SK-N-SH (cell line): ENCODE data around the gene DAB2IP. TPM values are rescaled to one million over a fixed set of nuclear protein-coding genes. Genes with fewer than 3 reads are reported as not detected.
A peak's percentile ranks its signal among the peaks of the same experiment; 100 is the strongest.
"Not testable (repeated sequence)": the region's sequence is repeated elsewhere in the genome, so short reads cannot be mapped to it uniquely, and the experiment has no call there.

Source experiments
- CTCF ChIA-PET: fragments of 300-600, 350-600 bp; formaldehyde crosslinking; extraction: SDS; loops from one replicate; lab custom pipeline; 2021; lab: Yijun Ruan, JAX
- POLR2A ChIA-PET: fragments of 350-600 bp; sonication (Branson Sonifier 250); formaldehyde crosslinking; extraction: SDS; loops from one replicate; lab custom pipeline; 2020; ENCODE audit warnings: antibody characterized with exemption, inconsistent platforms; lab: Yijun Ruan, JAX
- DNase-seq: peaks from one replicate; pipeline ENCODE4 v3.0.0; 2012
- H2AFZ ChIP-seq: fragments of 200-600 bp; sonication (generic); 2 replicates; pipeline ENCODE4 v1.8.1; 2016; ENCODE audit warnings: antibody characterized with exemption, mild to moderate bottlenecking, low read depth
- H3F3A ChIP-seq: fragments of 200-600 bp; sonication (generic); replicated peaks from 2 replicates; pipeline ENCODE3; 2016; ENCODE audit warnings: antibody characterized with exemption, mild to moderate bottlenecking; ENCODE audit not compliant: insufficient read depth
- H3K27ac ChIP-seq, 2 experiments: fragments of 200-500 bp in 1 of 2; fragments of 200-600 bp in 1 of 2; sonication (Bioruptor generic) in 1 of 2; sonication (generic), shearing (Covaris generic) in 1 of 2; 2 replicates each; pipeline versions ENCODE4 v1.5.1 to v1.6.1; 2014 to 2016; ENCODE audit warnings: low read depth in 2 of 2, inconsistent platforms in 1 of 2, low read length in 1 of 2, mild to moderate bottlenecking in 1 of 2, mixed read lengths in 1 of 2
- H3K27me3 ChIP-seq: fragments of 200-600 bp; sonication (generic), shearing (Covaris generic); 2 replicates; pipeline ENCODE4 v1.6.1; 2016; ENCODE audit warnings: mixed run types; ENCODE audit not compliant: insufficient read depth
- H3K36me3 ChIP-seq, 2 experiments: fragments of 200-500 bp in 1 of 2; fragments of 200-600 bp in 1 of 2; sonication (Bioruptor generic) in 1 of 2; sonication (generic) in 1 of 2; replicated peaks in 1 of 2; 2 replicates each; pipeline versions ENCODE3 to v1.5.1; 2014 to 2016; ENCODE audit warnings: low read length in 1 of 2, mild to moderate bottlenecking in 1 of 2; ENCODE audit not compliant: insufficient read depth in 2 of 2, control insufficient read depth in 1 of 2
- H3K4me1 ChIP-seq, 2 experiments: fragments of 200-500 bp in 1 of 2; fragments of 200-600 bp in 1 of 2; sonication (Bioruptor generic) in 1 of 2; sonication (generic), shearing (Covaris generic) in 1 of 2; 2 replicates each; pipeline versions ENCODE4 v1.5.1 to v1.6.1; 2014 to 2016; ENCODE audit warnings: low read depth in 1 of 2, low read length in 1 of 2, mixed run types in 1 of 2; ENCODE audit not compliant: insufficient read depth in 2 of 2, control insufficient read depth in 1 of 2
- H3K4me2 ChIP-seq: fragments of 200-600 bp; sonication (generic), shearing (Covaris generic); 2 replicates; pipeline ENCODE4 v1.6.1; 2017; ENCODE audit warnings: mixed run types
- H3K4me3 ChIP-seq, 2 experiments: fragments of 200-500 bp in 1 of 2; fragments of 200-600 bp in 1 of 2; sonication (Bioruptor generic) in 1 of 2; sonication (generic), shearing (Covaris generic) in 1 of 2; 2 replicates each; pipeline versions ENCODE4 v1.5.1 to v1.8.1; 2014 to 2016; ENCODE audit warnings: low read depth in 2 of 2, inconsistent platforms in 1 of 2, low read length in 1 of 2, mild to moderate bottlenecking in 1 of 2, mixed read lengths in 1 of 2, moderate library complexity in 1 of 2
- H3K79me2 ChIP-seq: fragments of 200-600 bp; sonication (generic); 2 replicates; pipeline ENCODE4 v1.8.1; 2017; ENCODE audit warnings: mild to moderate bottlenecking; ENCODE audit not compliant: insufficient read depth
- H3K9ac ChIP-seq: fragments of 200-600 bp; sonication (generic); 2 replicates; pipeline ENCODE4 v1.6.1; 2017; ENCODE audit warnings: mixed run types
- H3K9me2 ChIP-seq: fragments of 200-600 bp; sonication (generic); 2 replicates; pipeline ENCODE4 v1.6.1; 2017; ENCODE audit warnings: mixed run types
- H3K9me3 ChIP-seq: fragments of 200-600 bp; sonication (generic); 2 replicates; pipeline ENCODE4 v1.6.1; 2017; ENCODE audit warnings: mixed run types, mild to moderate bottlenecking, moderate library complexity
- H4K20me1 ChIP-seq: fragments of 200-600 bp; sonication (generic); 2 replicates; pipeline ENCODE4 v1.6.1; 2017; ENCODE audit warnings: mild to moderate bottlenecking, mixed run types; ENCODE audit not compliant: insufficient read depth
- NFIC ChIP-seq: IDR thresholded peaks from 2 replicates; pipeline ENCODE4 v1.4.0; 2012; ENCODE audit warnings: borderline replicate concordance
- RFX5 ChIP-seq: IDR thresholded peaks from 2 replicates; pipeline ENCODE4 v1.6.1; 2012; ENCODE audit warnings: mild to moderate bottlenecking, improper control_type of control experiment, low read length
- YY1 ChIP-seq: IDR thresholded peaks from 2 replicates; pipeline ENCODE4 v1.4.0; 2012; ENCODE audit warnings: low read depth, mild to moderate bottlenecking
- WGBS: methylation state at CpG from one replicate; pipeline ENCODE4 v1.1.6; 2017; ENCODE audit warnings: low lambda C conversion rate; 5-methylcytosine and 5-hydroxymethylcytosine counted together
- polyA plus RNA-seq, 3 experiments: library from polyadenylated mRNA; depleted of rRNA; stranded (reverse); fragments of >200 nt; gene quantifications; 2 replicates each; pipeline ENCODE4 v1.2.3, GENCODE V29; 2012
- TF ChIP-seq, protein P1 (sequence below): IDR thresholded peaks from 2 replicates; pipeline ENCODE4 v1.6.1; 2012; ENCODE audit warnings: mild to moderate bottlenecking, low read depth, low read length, moderate library complexity
- TF ChIP-seq, protein P2 (sequence below): IDR thresholded peaks from 2 replicates; pipeline ENCODE4; 2012

The DAB2IP gene
- polyA plus RNA-seq, 1 of the 3 experiments (the other 2 are of a cell fraction), result 21.4 TPM

DNA sequence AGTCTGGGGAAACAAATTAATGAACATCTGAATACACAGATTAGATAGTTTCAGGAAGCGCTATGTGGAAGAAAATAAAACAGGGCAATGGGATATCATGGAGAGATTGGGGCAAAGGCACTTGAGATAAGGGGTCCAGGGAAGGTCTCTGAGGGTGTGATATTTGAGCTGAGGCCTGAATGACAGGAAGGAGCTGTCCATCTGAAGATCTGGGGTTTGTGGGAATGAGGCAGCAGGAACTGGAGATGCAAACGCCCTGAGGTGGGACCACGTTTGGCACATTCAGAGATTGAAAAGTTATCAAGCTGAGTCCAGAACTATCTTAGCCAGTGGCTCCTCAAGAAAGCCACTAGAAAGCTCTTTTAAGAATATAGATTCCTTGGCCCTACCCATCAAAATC lies 8.7 kb upstream of the DAB2IP start:
- 0 out of 2 replicates have a peak, but pooled peaks cover 3% of the 10 kb centered on the region for H4K20me1 ChIP-seq
- no peak overlapping the region for H3K27ac ChIP-seq
- ChIA-PET CTCF (interaction anchor here (1.1 to 18.2 kb wide), 4 partner anchors 22 to 93 kb away, joined by 3 to 194 read pairs (median 78); no protein-coding TSS in a partner anchor), POLR2A (no interaction called here)
- peaks cover 4% of the 10 kb centered on the region for H3F3A ChIP-seq
- H3K4me2 ChIP-seq, result no peak overlapping the region
- no peaks in the 10 kb centered on the region for H3K79me2 ChIP-seq
- H3K27me3 ChIP-seq, result no peaks in the 10 kb centered on the region
- H3K36me3 ChIP-seq, result no peaks in the 10 kb centered on the region
- 84% methylated on average over 3 of the region's 3 CpGs for WGBS
- H3K4me1 ChIP-seq, result peaks cover under 1 to 48% of the 10 kb centered on the region in 2 experiments; a peak in 3 of 4 replicates
- H2AFZ ChIP-seq, result no peak overlapping the region
- H3K9ac ChIP-seq, result no peak overlapping the region
- no peak for TF ChIP-seq YY1
- TF ChIP-seq, protein P1, sequence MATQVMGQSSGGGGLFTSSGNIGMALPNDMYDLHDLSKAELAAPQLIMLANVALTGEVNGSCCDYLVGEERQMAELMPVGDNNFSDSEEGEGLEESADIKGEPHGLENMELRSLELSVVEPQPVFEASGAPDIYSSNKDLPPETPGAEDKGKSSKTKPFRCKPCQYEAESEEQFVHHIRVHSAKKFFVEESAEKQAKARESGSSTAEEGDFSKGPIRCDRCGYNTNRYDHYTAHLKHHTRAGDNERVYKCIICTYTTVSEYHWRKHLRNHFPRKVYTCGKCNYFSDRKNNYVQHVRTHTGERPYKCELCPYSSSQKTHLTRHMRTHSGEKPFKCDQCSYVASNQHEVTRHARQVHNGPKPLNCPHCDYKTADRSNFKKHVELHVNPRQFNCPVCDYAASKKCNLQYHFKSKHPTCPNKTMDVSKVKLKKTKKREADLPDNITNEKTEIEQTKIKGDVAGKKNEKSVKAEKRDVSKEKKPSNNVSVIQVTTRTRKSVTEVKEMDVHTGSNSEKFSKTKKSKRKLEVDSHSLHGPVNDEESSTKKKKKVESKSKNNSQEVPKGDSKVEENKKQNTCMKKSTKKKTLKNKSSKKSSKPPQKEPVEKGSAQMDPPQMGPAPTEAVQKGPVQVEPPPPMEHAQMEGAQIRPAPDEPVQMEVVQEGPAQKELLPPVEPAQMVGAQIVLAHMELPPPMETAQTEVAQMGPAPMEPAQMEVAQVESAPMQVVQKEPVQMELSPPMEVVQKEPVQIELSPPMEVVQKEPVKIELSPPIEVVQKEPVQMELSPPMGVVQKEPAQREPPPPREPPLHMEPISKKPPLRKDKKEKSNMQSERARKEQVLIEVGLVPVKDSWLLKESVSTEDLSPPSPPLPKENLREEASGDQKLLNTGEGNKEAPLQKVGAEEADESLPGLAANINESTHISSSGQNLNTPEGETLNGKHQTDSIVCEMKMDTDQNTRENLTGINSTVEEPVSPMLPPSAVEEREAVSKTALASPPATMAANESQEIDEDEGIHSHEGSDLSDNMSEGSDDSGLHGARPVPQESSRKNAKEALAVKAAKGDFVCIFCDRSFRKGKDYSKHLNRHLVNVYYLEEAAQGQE, result 0 out of 2 replicates have a peak, but pooled peaks have one; percentile 16
- H3K4me3 ChIP-seq, result no peak overlapping the region
- H3K9me3 ChIP-seq, result no peaks in the 10 kb centered on the region
- no peaks in the 10 kb centered on the region for H3K9me2 ChIP-seq
- no peak for DNase-seq

DNA sequence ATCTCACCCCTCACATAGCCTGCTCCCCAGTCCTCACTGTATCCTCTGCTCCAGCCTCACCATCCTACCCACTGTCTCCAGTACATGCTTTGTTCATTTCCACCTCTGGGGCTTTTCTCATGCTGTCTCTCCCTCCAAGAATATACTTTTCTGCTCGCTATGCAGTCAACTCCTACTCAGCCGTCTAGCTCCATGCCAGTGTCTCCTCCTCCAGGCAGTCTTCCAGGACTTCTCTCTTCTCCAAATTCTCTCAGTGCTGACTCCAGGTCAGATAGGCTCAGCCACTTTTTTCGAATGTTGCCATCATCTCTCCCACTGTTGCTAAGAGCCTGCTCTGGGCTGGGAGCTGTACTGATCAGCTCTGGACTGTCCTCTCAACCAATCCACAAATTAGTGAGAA lies 8.0 kb upstream of the DAB2IP start:
- peaks cover 0 to 45% of the 10 kb centered on the region in 2 experiments; a peak in 1 of 4 replicates for H3K4me1 ChIP-seq
- H3K4me3 ChIP-seq, result no peak overlapping the region
- no peak overlapping the region for H3K9ac ChIP-seq
- no peaks in the 10 kb centered on the region for H3K9me3 ChIP-seq
- CTCF ChIA-PET, result interaction anchor here (1.1 to 18.2 kb wide), 4 partner anchors 23 to 93 kb away, joined by 3 to 194 read pairs (median 78); no protein-coding TSS in a partner anchor
- no peak overlapping the region for H3K27ac ChIP-seq
- peaks cover 4% of the 10 kb centered on the region for H3F3A ChIP-seq
- no peaks in the 10 kb centered on the region for H3K79me2 ChIP-seq
- H2AFZ ChIP-seq, result no peak overlapping the region
- POLR2A ChIA-PET, result no interaction called here
- H3K4me2 ChIP-seq, result no peak overlapping the region
- H3K36me3 ChIP-seq, result no peaks in the 10 kb centered on the region
- H3K9me2 ChIP-seq, result no peaks in the 10 kb centered on the region
- 90% methylated on average over 3 of the region's 3 CpGs for WGBS
- no peaks in the 10 kb centered on the region for H3K27me3 ChIP-seq
- DNase-seq, result no peak
- H4K20me1 ChIP-seq, result 0 out of 2 replicates have a peak, but pooled peaks cover 3% of the 10 kb centered on the region
- TF ChIP-seq, protein P2, sequence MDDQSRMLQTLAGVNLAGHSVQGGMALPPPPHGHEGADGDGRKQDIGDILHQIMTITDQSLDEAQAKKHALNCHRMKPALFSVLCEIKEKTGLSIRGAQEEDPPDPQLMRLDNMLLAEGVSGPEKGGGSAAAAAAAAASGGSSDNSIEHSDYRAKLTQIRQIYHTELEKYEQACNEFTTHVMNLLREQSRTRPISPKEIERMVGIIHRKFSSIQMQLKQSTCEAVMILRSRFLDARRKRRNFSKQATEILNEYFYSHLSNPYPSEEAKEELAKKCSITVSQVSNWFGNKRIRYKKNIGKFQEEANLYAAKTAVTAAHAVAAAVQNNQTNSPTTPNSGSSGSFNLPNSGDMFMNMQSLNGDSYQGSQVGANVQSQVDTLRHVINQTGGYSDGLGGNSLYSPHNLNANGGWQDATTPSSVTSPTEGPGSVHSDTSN, result no peak
- TF ChIP-seq RFX5 (no peak), NFIC (no peak)

DNA sequence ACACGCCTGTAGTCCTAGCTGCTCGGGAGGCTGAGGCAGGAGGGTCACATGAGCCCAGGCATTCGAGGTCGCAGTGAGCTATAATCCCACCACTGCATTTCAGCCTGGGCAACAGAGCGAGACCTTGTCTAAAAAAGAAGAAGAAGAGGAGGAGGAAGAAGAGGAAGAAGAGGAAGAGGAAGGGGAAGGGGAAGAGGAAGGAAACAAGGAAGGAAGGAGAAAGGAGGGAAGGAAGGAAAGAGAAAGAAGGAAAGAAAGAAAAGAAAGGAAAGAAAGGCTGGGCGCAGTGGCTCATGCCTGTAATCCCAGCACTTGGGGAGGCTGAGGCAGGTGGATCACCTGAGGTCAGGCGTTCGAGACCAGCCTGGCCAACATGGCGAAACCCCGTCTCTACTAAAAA lies 7.4 kb upstream of the DAB2IP start:
- not testable (repeated sequence) for H3K4me3 ChIP-seq, H2AFZ ChIP-seq, H3K36me3 ChIP-seq, H3K79me2 ChIP-seq, H4K20me1 ChIP-seq, H3K9me2 ChIP-seq, H3F3A ChIP-seq, H3K27ac ChIP-seq, H3K9me3 ChIP-seq, H3K9ac ChIP-seq, H3K27me3 ChIP-seq, DNase-seq, H3K4me2 ChIP-seq
- POLR2A ChIA-PET, result interaction anchor here (0.8 kb wide), 1 partner anchor 10 kb away, joined by 5 read pairs; no protein-coding TSS in a partner anchor
- 94% methylated on average over 10 of the region's 10 CpGs for WGBS
- H3K4me1 ChIP-seq, result peaks cover 0 to 47% of the 10 kb centered on the region in 2 experiments; a peak in 1 of 4 replicates
- CTCF ChIA-PET, result interaction anchor here (1.0 to 18.2 kb wide), 6 partner anchors 10 to 98 kb away, joined by 3 to 194 read pairs (median 4); no protein-coding TSS in a partner anchor
